ENCODE measurements around the gene NRCAM. TPM values are rescaled to one million over a fixed set of nuclear protein-coding genes. Genes with fewer than 3 reads are reported as not detected.

NRCAM gene
- total and polyA plus RNA-seq, 4 donors = 0.17 to 3.2 (median 0.64) TPM

- H3K27ac ChIP-seq (ENCODE audit: low read depth in 1 of 2, low read length in 2 of 2) = no peak overlapping the region
- H3K27me3 ChIP-seq (ENCODE audit: control insufficient read depth in 4 of 4, insufficient read depth in 4 of 4, low read length in 3 of 4) = no peaks in the 10 kb centered on the region
- TF ChIP-seq FOXA2 (IDR thresholded peaks at IDR 0.05) (no peak), RXRA (IDR thresholded peaks at IDR 0.05) (no peak), HNF4G (IDR thresholded peaks at IDR 0.05) (no peak), MAX (IDR thresholded peaks at IDR 0.05) (no peak), ZBTB33 (IDR thresholded peaks at IDR 0.05) (no peak), NR2F2 (IDR thresholded peaks at IDR 0.05) (no peak), GABPA (IDR thresholded peaks at IDR 0.05 in 1 of 2, conservative IDR thresholded peaks at IDR 0.05 in 1 of 2) (no peak), YY1 (IDR thresholded peaks at IDR 0.05) (no peak), EGR1 (IDR thresholded peaks at IDR 0.05; ENCODE audit: low read depth in 2 of 2) (no peak), REST (IDR thresholded peaks at IDR 0.05) (no peak), CTCF (IDR thresholded peaks at IDR 0.05; ENCODE audit: low read depth, low read length, missing input control) (no peak), ATF3 (IDR thresholded peaks at IDR 0.05) (no peak), SP1 (IDR thresholded peaks at IDR 0.05) (no peak), JUND (IDR thresholded peaks at IDR 0.05) (no peak), RAD21 (IDR thresholded peaks at IDR 0.05) (no peak), HNF4A (conservative IDR thresholded peaks at IDR 0.05) (no peak), TAF1 (conservative IDR thresholded peaks at IDR 0.05) (no peak)
- no peaks in the 10 kb centered on the region for H3K36me3 ChIP-seq (ENCODE audit: control insufficient read depth in 4 of 4, insufficient read depth in 3 of 4, low read depth in 1 of 4, low read length in 3 of 4)
- no peaks in the 10 kb centered on the region for H3K9me3 ChIP-seq (ENCODE audit: control insufficient read depth in 4 of 4, low read length in 3 of 4)
- H3K4me3 ChIP-seq (ENCODE audit: low read depth in 1 of 3, low read length in 3 of 3) = no peak overlapping the region
- no peak for DNase-seq (ENCODE audit: low spot score)
- H3K9ac ChIP-seq (ENCODE audit: low read depth in 1 of 2, low read length in 2 of 2) = no peak overlapping the region
- no peaks in the 10 kb centered on the region for H3K4me1 ChIP-seq (ENCODE audit: control insufficient read depth in 4 of 4, insufficient read depth in 4 of 4, low read length in 3 of 4)
- WGBS = 52% methylated on average over 1 of the region's 1 CpG
Observed at GRCh38 chr7:108251700-108252099, 204.5 kb downstream of the NRCAM start.

- Histone ChIP-seq H3K9me3 (ENCODE audit: control insufficient read depth in 4 of 4, low read length in 3 of 4) (no peaks in the 10 kb centered on the region), H3K27ac (ENCODE audit: low read depth in 1 of 2, low read length in 2 of 2) (no peak overlapping the region), H3K9ac (ENCODE audit: low read depth in 1 of 2, low read length in 2 of 2) (no peak overlapping the region), H3K36me3 (ENCODE audit: control insufficient read depth in 4 of 4, insufficient read depth in 3 of 4, low read depth in 1 of 4, low read length in 3 of 4) (no peaks in the 10 kb centered on the region), H3K4me1 (ENCODE audit: control insufficient read depth in 4 of 4, insufficient read depth in 4 of 4, low read length in 3 of 4) (no peaks in the 10 kb centered on the region), H3K27me3 (ENCODE audit: control insufficient read depth in 4 of 4, insufficient read depth in 4 of 4, low read length in 3 of 4) (no peaks in the 10 kb centered on the region), H3K4me3 (ENCODE audit: low read depth in 1 of 3, low read length in 3 of 3) (no peak overlapping the region)
- 30% methylated on average over 1 of the region's 1 CpG for WGBS
- TF ChIP-seq NR2F2 (IDR thresholded peaks at IDR 0.05) = no peak
- no peak for TF ChIP-seq HNF4A (conservative IDR thresholded peaks at IDR 0.05)
- no peak for TF ChIP-seq TAF1 (conservative IDR thresholded peaks at IDR 0.05)
- TF ChIP-seq MAX (IDR thresholded peaks at IDR 0.05) = no peak
- TF ChIP-seq REST (IDR thresholded peaks at IDR 0.05) = no peak
- TF ChIP-seq EGR1 (IDR thresholded peaks at IDR 0.05; ENCODE audit: low read depth in 2 of 2) = no peak
- no peak for TF ChIP-seq FOXA2 (IDR thresholded peaks at IDR 0.05)
- no peak for TF ChIP-seq HNF4G (IDR thresholded peaks at IDR 0.05)
- TF ChIP-seq JUND (IDR thresholded peaks at IDR 0.05) = no peak
- TF ChIP-seq ZBTB33 (IDR thresholded peaks at IDR 0.05) = no peak
- DNase-seq (ENCODE audit: low spot score) = no peak
Observed at GRCh38 chr7:108249453-108249852, 206.8 kb downstream of the NRCAM start.

Data from liver (tissue), 9 donors.